PC-9 (cell line): ENCODE results near the gene TCTN2.

Experiments used
- CTCF ChIP-seq: fragments of 200-600 bp; sonication (generic); conservative IDR thresholded peaks from 2 replicates; pipeline ENCODE4 v1.6.1; 2017; ENCODE audit warnings: mixed run types, antibody characterized with exemption, mild to moderate bottlenecking, moderate library complexity
- EZH2 ChIP-seq: fragments of 200-600 bp; sonication (generic); IDR thresholded peaks from 2 replicates; pipeline ENCODE4 v1.8.0; 2017; ENCODE audit warnings: antibody characterized with exemption, low read depth

- TF ChIP-seq CTCF: no peak
- no peak for TF ChIP-seq EZH2
Measured at GRCh38 chr12:123750159-123750656, 79.3 kb downstream of the TCTN2 start.
